GM19035 (cell line): Measurements from ENCODE around the gene DCDC2.
"Not testable (repeated sequence)": the region's sequence is repeated elsewhere in the genome, so short reads cannot be mapped to it uniquely, and the experiment has no call there.

Experiments
- ATAC-seq: cut with Tn5 transposase; IDR thresholded peaks from one replicate; pipeline ENCODE4 v1.9.1; 2021; ENCODE audit not compliant: unreplicated experiment

DCDC2 gene

GRCh38 chr6:24227556-24227955 lies 130.3 kb downstream of the DCDC2 start:
- no peak for ATAC-seq

- no peak for ATAC-seq
Observed at GRCh38 chr6:24226541-24226940, 131.3 kb downstream of the DCDC2 start.

GRCh38 chr6:24225838-24226237 lies 132.0 kb downstream of the DCDC2 start:
- no peak for ATAC-seq

GRCh38 chr6:24223115-24223919 lies 134.5 kb downstream of the DCDC2 start:
- no peak for ATAC-seq

- no peak for ATAC-seq
Observed at GRCh38 chr6:24219670-24220069, 138.2 kb downstream of the DCDC2 start.

- ATAC-seq, result no peak
Observed at GRCh38 chr6:24214984-24215383, 142.9 kb downstream of the DCDC2 start.

GRCh38 chr6:24207413-24207812 lies 150.4 kb downstream of the DCDC2 start:
- ATAC-seq, result no peak

GRCh38 chr6:24205020-24205492 lies 152.8 kb downstream of the DCDC2 start:
- no peak for ATAC-seq

- not testable (repeated sequence) for ATAC-seq
Observed at GRCh38 chr6:24204113-24204512, 153.7 kb downstream of the DCDC2 start.

GRCh38 chr6:24197892-24198291 lies 160.0 kb downstream of the DCDC2 start:
- no peak for ATAC-seq

- ATAC-seq, result no peak
Observed at GRCh38 chr6:24195836-24196597, 161.8 kb downstream of the DCDC2 start.

- ATAC-seq, result no peak
Observed at GRCh38 chr6:24194978-24195700, 162.7 kb downstream of the DCDC2 start.

GRCh38 chr6:24193364-24193763 lies 164.5 kb downstream of the DCDC2 start:
- ATAC-seq, result no peak

GRCh38 chr6:24191346-24191745 lies 166.5 kb downstream of the DCDC2 start:
- no peak for ATAC-seq

GRCh38 chr6:24188578-24189080 lies 169.2 kb downstream of the DCDC2 start:
- ATAC-seq, result no peak

- ATAC-seq, result no peak
Observed at GRCh38 chr6:24187965-24188577, 169.8 kb downstream of the DCDC2 start.

- no peak for ATAC-seq
Observed at GRCh38 chr6:24186349-24186748, 171.5 kb downstream of the DCDC2 start.

- ATAC-seq, result no peak
Observed at GRCh38 chr6:24183584-24183983, 174.3 kb downstream of the DCDC2 start.

GRCh38 chr6:24157886-24158285 lies 200.0 kb downstream of the DCDC2 start:
- no peak for ATAC-seq

- ATAC-seq, result no peak
Observed at GRCh38 chr6:24154121-24154520, 203.7 kb downstream of the DCDC2 start.

GRCh38 chr6:24152014-24152413 lies 205.8 kb downstream of the DCDC2 start:
- ATAC-seq, result no peak
